DMS79 treated with DMSO at 0.1 percent for 48 hours (cell line): Measurements from ENCODE around the gene MLLT3.

ENCODE experiments used
- DNase-seq: peaks from one replicate; lab custom pipeline; 2025; lab: John Stamatoyannopoulos, UW

Gene MLLT3

GRCh38 chr9:20557890-20558565 lies 64.3 kb downstream of the MLLT3 start:
- peak; percentile 65 for DNase-seq

DNA sequence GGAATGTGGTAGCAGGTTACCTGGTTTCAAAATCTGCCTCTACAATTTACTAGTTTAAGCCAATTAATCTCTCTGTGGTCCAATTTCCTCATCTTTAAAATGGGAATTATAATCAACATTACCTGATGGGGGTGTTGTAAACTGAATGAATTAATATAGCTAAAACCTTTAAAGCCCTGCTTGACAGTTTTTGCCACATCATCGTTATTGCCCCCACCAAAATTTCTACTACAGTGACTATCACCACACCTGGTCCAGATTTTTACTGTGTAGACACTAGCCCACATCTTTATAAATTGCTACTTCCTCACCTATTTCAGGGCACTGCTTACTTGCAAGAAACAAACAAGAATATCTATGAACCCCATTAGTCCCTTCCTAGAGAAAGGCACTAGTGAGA lies 65.0 kb downstream of the MLLT3 start:
- DNase-seq = no peak

DNA sequence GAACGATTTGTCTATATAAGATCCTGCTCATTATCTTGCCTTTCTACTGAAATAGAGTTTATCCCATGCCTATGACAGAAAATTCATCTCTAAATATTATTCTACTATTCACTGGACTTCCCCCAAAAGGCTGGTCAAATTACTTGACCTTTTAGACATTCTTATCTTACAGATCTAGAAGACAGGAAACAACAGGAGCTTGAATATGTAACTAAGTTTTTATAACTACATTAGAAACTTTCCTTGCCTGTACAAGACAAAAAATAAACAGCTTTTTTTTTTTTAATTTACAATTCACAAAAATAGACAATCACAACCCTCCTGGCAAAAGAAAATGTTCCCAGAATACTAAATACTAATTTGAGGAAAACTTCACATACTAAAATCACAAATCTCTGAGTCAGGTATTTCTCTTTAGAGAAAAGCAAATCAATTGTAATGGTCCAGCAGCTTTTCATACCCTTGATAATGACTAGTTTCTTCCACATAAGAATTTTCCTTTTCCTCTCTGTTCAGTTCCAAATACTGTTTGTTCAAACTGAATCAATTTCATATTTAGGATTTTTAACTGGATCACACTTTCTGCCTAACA lies 68.6 kb downstream of the MLLT3 start:
- no peak for DNase-seq

DNA sequence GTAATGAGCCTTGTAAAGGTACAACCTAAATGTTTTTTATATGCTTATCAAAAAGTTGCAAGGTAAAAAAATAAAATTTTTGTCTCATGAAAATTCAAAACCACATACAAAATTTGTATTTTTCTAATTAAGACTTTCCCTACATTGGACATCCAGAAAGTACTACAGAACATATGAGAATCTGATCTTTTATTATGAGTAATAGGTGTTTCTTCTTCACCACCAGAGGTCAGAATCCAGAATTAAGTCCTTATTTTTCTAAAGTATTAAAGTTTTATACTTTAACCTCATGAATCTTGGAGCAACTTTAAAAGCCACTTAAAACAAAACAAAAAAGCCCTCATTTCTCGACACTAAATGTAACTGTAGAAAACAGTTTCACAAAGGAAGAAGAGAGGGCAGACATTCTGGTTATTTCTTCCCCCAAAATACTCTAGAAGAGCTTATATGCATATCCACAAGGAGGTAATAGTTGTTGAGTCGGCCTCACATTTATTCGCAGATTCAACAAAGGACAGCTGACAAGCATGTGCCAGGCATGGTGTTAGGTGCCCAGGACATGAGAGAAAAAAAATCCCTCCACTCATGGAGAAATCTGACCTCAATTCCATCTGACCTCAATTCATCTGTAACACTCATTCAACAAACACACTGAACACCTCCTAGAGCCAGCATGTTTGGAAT lies 69.3 kb downstream of the MLLT3 start:
- no peak for DNase-seq

GRCh38 chr9:20551835-20552234 lies 70.5 kb downstream of the MLLT3 start:
- DNase-seq = no peak

GRCh38 chr9:20551236-20551635 lies 71.1 kb downstream of the MLLT3 start:
- no peak for DNase-seq

DNA sequence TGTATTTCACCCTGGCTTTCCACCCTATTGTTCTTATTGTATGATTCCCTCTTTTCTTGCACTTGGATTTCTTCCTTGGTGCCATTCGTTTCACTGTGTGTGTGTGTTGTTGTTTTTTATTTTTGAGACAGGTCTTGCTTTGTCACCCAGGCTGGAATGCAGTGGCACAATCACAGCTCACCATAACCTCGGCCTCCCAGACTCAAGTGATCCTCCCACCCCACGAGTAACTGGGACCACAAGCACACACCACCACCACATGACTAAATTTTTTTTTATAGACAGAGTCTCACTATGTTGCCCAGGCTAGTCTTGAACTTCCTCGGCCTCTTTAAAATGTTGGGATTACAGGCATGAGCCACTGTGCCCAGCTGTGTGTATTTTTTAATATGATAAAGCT lies 72.0 kb downstream of the MLLT3 start:
- no peak for DNase-seq

GRCh38 chr9:20549053-20549452 lies 73.2 kb downstream of the MLLT3 start:
- no peak for DNase-seq

- DNase-seq = no peak
Observed at GRCh38 chr9:20545023-20545622, 77.2 kb downstream of the MLLT3 start.

DNA sequence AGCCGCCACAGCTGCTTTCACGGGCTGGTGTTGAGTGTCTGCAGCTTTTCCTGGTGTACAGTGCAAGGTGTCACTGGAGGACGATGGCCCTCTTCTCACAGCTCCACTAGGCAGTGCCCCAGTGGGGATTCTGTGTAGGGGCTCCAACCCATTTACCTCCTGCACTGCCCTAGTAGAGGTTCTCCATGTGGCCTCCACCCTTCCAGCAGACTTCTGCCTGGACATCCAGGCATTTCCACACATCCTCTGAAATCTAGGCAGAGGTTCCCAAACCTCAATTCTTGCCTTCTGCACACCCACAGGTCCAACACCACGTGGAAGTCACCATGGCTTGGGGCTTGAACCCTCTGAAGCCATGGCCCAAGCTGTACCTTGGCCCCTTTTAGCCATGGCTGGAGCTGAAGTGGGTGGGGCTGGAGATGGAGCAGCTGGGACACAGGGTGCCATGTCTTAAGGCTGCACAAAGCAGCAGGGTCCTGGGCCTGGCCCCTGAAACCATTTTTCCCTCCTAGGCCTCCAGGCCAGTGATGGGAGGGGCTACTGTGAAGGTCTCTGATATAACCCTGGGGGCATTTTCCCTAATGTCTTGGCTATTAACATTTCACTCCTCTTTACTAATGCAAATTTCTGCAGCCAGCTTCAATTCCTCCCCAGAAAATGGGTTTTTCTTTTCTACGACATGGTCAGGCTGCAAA lies 82.0 kb downstream of the MLLT3 start:
- no peak for DNase-seq

DNA sequence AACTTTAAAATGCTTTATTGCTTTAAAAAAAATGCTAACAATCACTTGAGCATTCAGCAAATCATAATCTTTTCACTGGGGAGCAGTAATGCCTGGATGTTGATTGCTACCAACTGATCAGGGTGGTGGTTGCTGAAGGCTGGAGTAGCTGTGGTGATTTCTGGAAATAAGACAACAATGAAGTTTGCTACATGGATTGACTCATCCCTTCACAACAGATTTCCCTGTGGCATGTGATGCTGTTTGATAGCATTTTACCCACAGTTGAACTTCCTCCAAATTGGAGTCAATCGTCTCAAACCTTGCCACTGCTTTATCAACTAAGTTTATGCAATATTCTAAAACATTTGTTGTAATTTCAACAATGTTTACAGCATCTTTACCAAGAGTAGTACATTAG lies 83.3 kb downstream of the MLLT3 start:
- no peak for DNase-seq

GRCh38 chr9:20538092-20538491 lies 84.2 kb downstream of the MLLT3 start:
- DNase-seq = no peak

- no peak for DNase-seq
Observed at GRCh38 chr9:20537294-20537693, 85.0 kb downstream of the MLLT3 start.

- no peak for DNase-seq
Observed at GRCh38 chr9:20532584-20532983, 89.7 kb downstream of the MLLT3 start.

GRCh38 chr9:20529837-20530236 lies 92.5 kb downstream of the MLLT3 start:
- no peak for DNase-seq

DNA sequence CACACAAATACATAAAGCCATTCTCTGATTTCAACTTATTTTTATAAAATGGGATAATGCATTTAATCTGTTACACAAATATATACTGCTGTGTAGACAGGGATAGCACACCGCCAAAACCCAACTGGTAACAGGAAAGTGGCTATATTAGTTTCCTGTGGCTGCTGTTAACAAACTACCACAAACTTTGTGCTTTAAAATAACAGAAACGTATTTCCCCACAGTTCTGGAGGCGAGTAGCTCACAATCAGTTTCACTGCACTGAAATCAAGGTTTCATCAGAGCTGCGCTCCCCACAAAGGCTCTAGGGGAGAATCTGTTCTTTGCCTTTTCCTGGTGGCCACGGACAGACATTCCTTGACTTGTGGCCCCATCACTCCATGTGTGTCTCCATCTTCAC lies 94.0 kb downstream of the MLLT3 start:
- no peak for DNase-seq

DNA sequence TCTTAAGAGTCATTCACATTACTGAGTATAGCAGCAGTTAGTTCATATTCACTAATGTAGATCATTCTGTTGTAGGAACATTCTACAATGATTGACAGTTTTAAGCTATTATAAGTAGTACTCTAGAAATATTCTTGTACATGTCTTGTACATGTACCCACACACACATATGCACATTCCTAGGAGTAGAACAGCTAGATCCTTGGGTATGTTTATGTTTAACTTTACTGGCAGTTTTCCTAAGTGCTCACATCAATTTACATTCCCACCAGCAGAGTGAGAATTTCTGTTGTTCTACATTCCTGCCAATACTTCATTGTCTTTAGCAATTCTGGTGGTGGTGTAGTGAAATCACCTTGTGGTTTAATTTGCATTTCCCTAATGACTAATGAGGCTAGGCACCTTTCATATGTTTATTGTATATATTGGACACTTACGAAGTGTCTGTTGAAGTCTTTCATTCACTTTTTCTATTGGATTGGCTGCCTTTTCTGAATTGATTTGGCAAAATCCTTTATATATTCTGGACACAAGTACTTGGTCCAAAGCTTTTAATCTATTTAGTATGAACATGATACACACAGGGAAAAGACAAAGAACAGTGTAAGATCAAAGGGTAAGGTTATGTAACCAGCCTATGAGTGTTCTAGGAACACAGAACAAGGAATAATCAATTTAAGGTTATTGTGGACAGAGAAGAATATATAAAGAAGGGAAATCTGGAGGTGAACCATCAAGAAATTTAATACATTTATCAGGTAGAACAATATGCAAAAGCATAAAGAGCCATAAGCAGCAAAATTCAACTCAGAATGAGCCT lies 95.6 kb downstream of the MLLT3 start:
- DNase-seq = no peak

DNA sequence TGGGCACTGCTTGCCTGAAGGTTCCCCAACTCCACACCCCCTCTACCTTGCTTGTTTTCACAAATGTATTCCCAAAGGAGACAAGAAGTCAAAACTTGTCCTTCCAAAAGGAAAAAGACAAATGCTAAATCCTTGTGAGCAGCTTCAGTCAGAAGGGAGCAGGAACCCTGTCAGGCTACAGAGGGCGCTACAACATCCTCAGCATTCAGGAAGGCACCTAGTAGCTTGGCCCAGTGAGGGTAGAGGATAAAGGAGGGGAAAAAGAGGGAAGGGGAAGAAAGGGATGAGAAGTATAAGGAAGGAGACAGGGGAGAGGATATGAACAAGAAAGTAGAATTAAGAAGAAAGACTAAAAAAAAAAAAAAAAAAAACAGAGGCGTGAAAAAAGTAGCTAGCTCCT lies 97.5 kb downstream of the MLLT3 start:
- DNase-seq = no peak

DNA sequence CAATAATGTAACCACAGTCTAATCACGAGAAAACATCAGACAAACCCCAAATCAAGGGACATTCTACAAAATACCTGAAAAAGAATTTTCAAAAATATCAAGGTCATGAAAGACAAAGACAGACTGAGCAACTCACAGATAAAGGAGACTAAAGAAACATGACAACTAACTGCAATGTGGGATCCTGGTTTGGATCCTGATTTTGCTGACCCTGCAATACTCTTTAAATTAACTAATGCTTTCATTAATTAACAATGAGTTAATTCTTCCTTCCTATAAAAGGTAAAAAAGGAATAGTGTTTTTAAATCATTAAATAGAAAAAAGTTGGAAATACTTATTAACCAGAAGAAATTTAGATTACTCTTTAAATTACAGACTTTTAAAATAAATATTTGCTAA lies 103.6 kb downstream of the MLLT3 start:
- DNase-seq = no peak

- DNase-seq = no peak
Observed at GRCh38 chr9:20513126-20513913, 109.0 kb downstream of the MLLT3 start.

DNA sequence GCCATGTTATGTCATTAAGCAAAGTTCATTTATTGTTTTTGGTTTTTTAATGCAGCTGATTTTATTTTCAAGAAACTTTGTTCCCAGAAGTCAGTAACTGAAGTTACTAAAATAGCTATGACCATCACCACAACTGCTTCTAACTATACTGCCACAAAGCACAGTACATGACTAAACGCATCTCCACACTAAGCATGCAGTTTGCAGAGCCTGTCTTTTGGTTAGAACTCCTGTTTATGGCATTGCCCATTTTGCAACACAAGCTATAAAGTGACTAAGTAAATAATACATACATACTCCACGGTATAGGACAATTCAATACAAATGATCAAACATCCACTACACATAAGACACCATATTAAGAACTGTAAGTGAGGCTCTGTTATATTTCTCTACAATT lies 109.7 kb downstream of the MLLT3 start:
- DNase-seq = no peak
